GM12878 (cell line): ENCODE data around the gene AMN1. TPM values are rescaled to one million over a fixed set of nuclear protein-coding genes. Genes with fewer than 3 reads are reported as not detected.

ENCODE experiments used
- ATAC-seq: fragments of 200-7000 bp; cut with Tn5 transposase; 3 replicates; pipeline ENCODE4 v1.9.1; 2020; ENCODE audit warnings: mild to moderate bottlenecking, moderate library complexity
- BruUV-seq: library from RNA; stranded (reverse); fragments of 400-500 nt; replicated peaks from 2 replicates; lab custom pipeline; 2021; lab: Mats Ljungman, UMichigan
- CTCF ChIA-PET: fragments of 300-600 bp; sonication (Branson Sonifier 250); formaldehyde crosslinking; extraction: SDS; loops from one replicate; lab custom pipeline; 2021; ENCODE audit warnings: inconsistent platforms; lab: Yijun Ruan, JAX
- POLR2A ChIA-PET: fragments of 350-600 bp; formaldehyde crosslinking; extraction: SDS; loops from one replicate; lab custom pipeline; 2021; ENCODE audit warnings: inconsistent platforms; lab: Charles Lee
- RAD21 ChIA-PET: fragments of 300-600 bp; sonication (Branson Sonifier 250); formaldehyde crosslinking; loops from one replicate; lab custom pipeline; 2023; ENCODE audit warnings: antibody characterized with exemption; ENCODE audit not compliant: unreplicated experiment; lab: Charles Lee
- SMC1A ChIA-PET: fragments of 300-600 bp; sonication (Branson Sonifier 250); formaldehyde crosslinking; loops from one replicate; lab custom pipeline; 2023; ENCODE audit not compliant: unreplicated experiment, uncharacterized antibody; lab: Charles Lee
- DNase-seq: peaks from one replicate; pipeline ENCODE4 v3.0.0-alpha.2; 2011; ENCODE audit warnings: low read depth, low spot score
- FAIRE-seq: peaks from 3 replicates; lab custom pipeline; 2011; peaks lifted over from hg19 to GRCh38; lab: Jason Lieb, UNC
- H2AFZ ChIP-seq: 2 replicates; pipeline ENCODE4 v1.6.0; 2011; ENCODE audit warnings: low read depth, low read length, control low read depth; ENCODE audit not compliant: control insufficient read depth
- H3K27ac ChIP-seq: 2 replicates; pipeline ENCODE4 v1.5.1; 2011; ENCODE audit warnings: control low read depth; ENCODE audit not compliant: control insufficient read depth, insufficient read depth
- H3K27me3 ChIP-seq, 2 experiments: replicated peaks in 1 of 2; 2 replicates each; pipeline versions ENCODE4 v1.6.0 to v1.6.1; 2011; ENCODE audit warnings: low read length in 1 of 2; ENCODE audit not compliant: control insufficient read depth in 2 of 2, insufficient read depth in 2 of 2
- H3K36me3 ChIP-seq, 2 experiments: 2 replicates each; pipeline ENCODE4 v1.5.1; 2011; ENCODE audit warnings: low read length in 1 of 2; ENCODE audit not compliant: control insufficient read depth in 2 of 2, insufficient read depth in 2 of 2
- H3K4me1 ChIP-seq: 2 replicates; pipeline ENCODE4 v1.6.1; 2011; ENCODE audit warnings: mild to moderate bottlenecking, low read length, moderate library complexity, mixed read lengths; ENCODE audit not compliant: control insufficient read depth, insufficient read depth
- H3K4me2 ChIP-seq: 2 replicates; pipeline ENCODE4 v1.6.0; 2011; ENCODE audit warnings: control low read depth; ENCODE audit not compliant: control insufficient read depth, insufficient read depth
- H3K4me3 ChIP-seq: fragments of 200-600 bp; sonication (generic); 2 replicates; pipeline ENCODE4 v1.5.1; 2016
- H3K79me2 ChIP-seq: 2 replicates; pipeline ENCODE4 v1.6.0; 2011; ENCODE audit warnings: low read length; ENCODE audit not compliant: control insufficient read depth, insufficient read depth
- H3K9ac ChIP-seq: 2 replicates; pipeline ENCODE4 v1.8.0; 2011; ENCODE audit warnings: low read length, control low read depth, mixed read lengths; ENCODE audit not compliant: control insufficient read depth, insufficient read depth
- H3K9me3 ChIP-seq: replicated peaks from 3 replicates; pipeline ENCODE4 v1.5.1; 2011; ENCODE audit warnings: mild to moderate bottlenecking, low read length; ENCODE audit not compliant: control insufficient read depth, insufficient read depth
- H4K20me1 ChIP-seq: 2 replicates; pipeline ENCODE4 v1.6.0; 2011; ENCODE audit not compliant: control insufficient read depth, insufficient read depth
- EED ChIP-seq: sonication (generic); IDR thresholded peaks from 2 replicates; pipeline ENCODE4 v1.6.1; 2016; ENCODE audit warnings: antibody characterized with exemption, low read depth
- FOXK2 ChIP-seq: fragments of 450-650 bp; IDR thresholded peaks from 2 replicates; pipeline ENCODE4 v1.6.1; 2017; ENCODE audit warnings: mild to moderate bottlenecking, moderate library complexity
- FOXM1 ChIP-seq: IDR thresholded peaks from 2 replicates; pipeline ENCODE4 v1.6.1; 2012; ENCODE audit warnings: low read depth, mild to moderate bottlenecking, inconsistent platforms, low read length, moderate library complexity
- MTA2 ChIP-seq: fragments of 450-650 bp; IDR thresholded peaks from 2 replicates; pipeline ENCODE4 v1.6.1; 2016; ENCODE audit warnings: low read depth, mild to moderate bottlenecking, moderate library complexity
- NRF1 ChIP-seq: conservative IDR thresholded peaks from 2 replicates; pipeline ENCODE4 v1.6.1; 2011; ENCODE audit warnings: mild to moderate bottlenecking, low read depth, low read length, improper control_type of control experiment
- SMAD1 ChIP-seq: fragments of 450-650 bp; IDR thresholded peaks from 2 replicates; pipeline ENCODE4 v1.6.1; 2018; ENCODE audit warnings: mild to moderate bottlenecking, low read depth; ENCODE audit not compliant: partially characterized antibody
- TCF3 ChIP-seq: IDR thresholded peaks from 2 replicates; pipeline ENCODE4 v1.6.1; 2012; ENCODE audit warnings: low read depth, mild to moderate bottlenecking, low read length, borderline replicate concordance; ENCODE audit not compliant: insufficient read depth
- WGBS: methylation state at CpG from one replicate; pipeline ENCODE4 v1.1.6; 2016; ENCODE audit warnings: low lambda C conversion rate; ENCODE audit not compliant: insufficient replicate concordance, insufficient coverage; ENCODE audit errors: missing lambda C conversion rate; 5-methylcytosine and 5-hydroxymethylcytosine counted together
- in situ Hi-C: fragments of 300-500 bp; cut with MboI; formaldehyde crosslinking; loops from 9 replicates; pipeline ENCODE4 v1.14.3; 2018; ENCODE audit warnings: mixed read lengths
- intact Hi-C: fragments of 100-400 bp; cut with micrococcal nuclease; formaldehyde crosslinking; loops from one replicate; pipeline ENCODE4 v1.14.2; 2022; ENCODE audit not compliant: unreplicated experiment
- polyA plus RNA-seq, 11 experiments: library from polyadenylated mRNA; depleted of rRNA in 4 of 11; unstranded in 6 of 11; stranded (reverse) in 5 of 11; fragments of >200 nt; fragmentation: Nextera tagmentation in 4 of 11; fragmentation: Illumina TruSeq in 1 of 11; extraction: Ambion mirVana in 4 of 11; extraction: Trizol in 1 of 11; gene quantifications; 1 replicate in 1 of 11; 2 replicates in 10 of 11; pipeline versions ENCODE4 v1.2.1 to v1.2.3, GENCODE V29; 2011 to 2016; ENCODE audit warnings: inconsistent platforms in 2 of 11, missing spikeins in 2 of 11, low read depth in 1 of 11
- total RNA-seq, 4 experiments: library from RNA; depleted of rRNA in 3 of 4; stranded (reverse); fragments of >200 nt in 3 of 4; fragmentation: Illumina TruSeq in 1 of 4; extraction: Trizol in 1 of 4; gene quantifications; 2 replicates each; pipeline versions ENCODE4 v1.2.1 to v1.2.3, GENCODE V29; 2013 to 2021
- TF ChIP-seq, protein P1 (sequence below): IDR thresholded peaks from 2 replicates; pipeline ENCODE4 v1.6.1; 2011; ENCODE audit warnings: mild to moderate bottlenecking, low read depth, low read length, moderate library complexity; ENCODE audit not compliant: insufficient replicate concordance

Gene AMN1
- total and polyA plus RNA-seq, 10 of the 15 experiments (the other 5 are each of a cell fraction or from before 2014, with no cell fraction given) = 5.4 to 19.3 (median 9.3) TPM

GRCh38 chr12:31768046-31768445 is 39.2 kb upstream of the AMN1 start:
- no peaks in the 10 kb centered on the region; the same call in 2 of the 3 replicates for H3K9me3 ChIP-seq
- ChIA-PET SMC1A (interaction anchor here (1.3 to 1.6 kb wide), 2 partner anchors 8 to 9 kb away, joined by 3 to 5 read pairs; no protein-coding TSS in a partner anchor), RAD21 (interaction anchor here (1.0 to 1.2 kb wide), 2 partner anchors 86 to 109 kb away, joined by 3 to 4 read pairs; partner anchors contain the start of gene ETFBKMT), CTCF (interaction anchor here (0.6 to 1.7 kb wide), 2 partner anchors 36 to 86 kb away, joined by 5 to 7 read pairs; no protein-coding TSS in a partner anchor), POLR2A (no interaction called here)
- H3K4me3 ChIP-seq = no peak overlapping the region
- no TSS peak for BruUV-seq
- in situ Hi-C loops = no loop called here
- 75% methylated on average over 2 of the region's 2 CpGs for WGBS
- no peaks in the 10 kb centered on the region for H4K20me1 ChIP-seq
- intact Hi-C loops = no loop called here
- no peaks in the 10 kb centered on the region for H3K79me2 ChIP-seq
- H3K9ac ChIP-seq = no peak overlapping the region
- TF ChIP-seq TCF3 (0 out of 2 replicates have a peak, but pooled peaks have one; percentile 31), FOXK2 (no peak)
- H2AFZ ChIP-seq = no peak overlapping the region
- FAIRE-seq (no peak), DNase-seq (no peak), ATAC-seq (0 out of 3 replicates have a peak, but pooled peaks have one; percentile 12)
- peaks cover 5% of the 10 kb centered on the region for H3K4me1 ChIP-seq
- H3K4me2 ChIP-seq = no peak overlapping the region
- no peaks in the 10 kb centered on the region for H3K36me3 ChIP-seq
- H3K27me3 ChIP-seq = no peaks in the 10 kb centered on the region
- H3K27ac ChIP-seq = no peak overlapping the region

- no peaks in the 10 kb centered on the region for H3K27me3 ChIP-seq
- H3K9me3 ChIP-seq = no peaks in the 10 kb centered on the region; the same call in 2 of the 3 replicates
- H3K4me1 ChIP-seq = peaks cover 3% of the 10 kb centered on the region; the same call in 1 of the 2 replicates
- SMC1A ChIA-PET = interaction anchor here (0.8 to 1.4 kb wide), 6 partner anchors 8 to 46 kb away, joined by 3 to 5 read pairs (median 4); no protein-coding TSS in a partner anchor
- RAD21 ChIA-PET = interaction anchor here (1.0 to 1.1 kb wide), 2 partner anchors 31 to 42 kb away, joined by 3 read pairs; no protein-coding TSS in a partner anchor
- TF ChIP-seq, protein P1, sequence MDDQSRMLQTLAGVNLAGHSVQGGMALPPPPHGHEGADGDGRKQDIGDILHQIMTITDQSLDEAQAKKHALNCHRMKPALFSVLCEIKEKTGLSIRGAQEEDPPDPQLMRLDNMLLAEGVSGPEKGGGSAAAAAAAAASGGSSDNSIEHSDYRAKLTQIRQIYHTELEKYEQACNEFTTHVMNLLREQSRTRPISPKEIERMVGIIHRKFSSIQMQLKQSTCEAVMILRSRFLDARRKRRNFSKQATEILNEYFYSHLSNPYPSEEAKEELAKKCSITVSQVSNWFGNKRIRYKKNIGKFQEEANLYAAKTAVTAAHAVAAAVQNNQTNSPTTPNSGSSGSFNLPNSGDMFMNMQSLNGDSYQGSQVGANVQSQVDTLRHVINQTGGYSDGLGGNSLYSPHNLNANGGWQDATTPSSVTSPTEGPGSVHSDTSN = no peak
- TF ChIP-seq EED (no peak), NRF1 (no peak), SMAD1 (no peak), FOXM1 (no peak), MTA2 (no peak)
- TF ChIP-seq, all 136 proteins: peak for 0
- ChIA-PET CTCF (interaction anchor here (1.4 kb wide), 1 partner anchor 43 kb away, joined by 3 read pairs; no protein-coding TSS in a partner anchor), POLR2A (no interaction called here)
- ATAC-seq = 0 out of 3 replicates have a peak, but pooled peaks have one; percentile 14
- in situ Hi-C loops (no loop called here), intact Hi-C loops (no loop called here)
- no peaks in the 10 kb centered on the region for H3K36me3 ChIP-seq
- H3K4me2 ChIP-seq = no peak overlapping the region
- H3K4me3 ChIP-seq = no peak overlapping the region
- H3K27ac ChIP-seq = no peak overlapping the region
- FAIRE-seq = no peak
- BruUV-seq = no TSS peak
- H3K79me2 ChIP-seq = no peaks in the 10 kb centered on the region
- H2AFZ ChIP-seq = no peak overlapping the region
- H4K20me1 ChIP-seq = no peaks in the 10 kb centered on the region
- WGBS = 47% methylated on average over 1 of the region's 1 CpG
- H3K9ac ChIP-seq = no peak overlapping the region
- no peak for DNase-seq
These were observed 37.1 kb upstream of the AMN1 start for GRCh38 chr12:31765931-31766330.
